OCI-LY1 (cell line): ENCODE measurements around the gene ZNF586.

ENCODE experiments used
- EZH2 ChIP-seq: fragments of 200-600 bp; sonication (generic), shearing (Covaris generic); IDR thresholded peaks from 2 replicates; pipeline ENCODE4 v1.8.0; 2017; ENCODE audit warnings: borderline replicate concordance, mixed run types, mild to moderate bottlenecking, antibody characterized with exemption, low read length, moderate library complexity, mixed read lengths
- TF ChIP-seq, protein P1 (sequence below): fragments of 200-600 bp; sonication (generic), shearing (Covaris generic); IDR thresholded peaks from 2 replicates; pipeline ENCODE4 v1.5.1; 2017; ENCODE audit warnings: mild to moderate bottlenecking, antibody characterized with exemption, low read length, moderate library complexity, mixed read lengths

- TF ChIP-seq EZH2, result no peak
- TF ChIP-seq, protein P1, sequence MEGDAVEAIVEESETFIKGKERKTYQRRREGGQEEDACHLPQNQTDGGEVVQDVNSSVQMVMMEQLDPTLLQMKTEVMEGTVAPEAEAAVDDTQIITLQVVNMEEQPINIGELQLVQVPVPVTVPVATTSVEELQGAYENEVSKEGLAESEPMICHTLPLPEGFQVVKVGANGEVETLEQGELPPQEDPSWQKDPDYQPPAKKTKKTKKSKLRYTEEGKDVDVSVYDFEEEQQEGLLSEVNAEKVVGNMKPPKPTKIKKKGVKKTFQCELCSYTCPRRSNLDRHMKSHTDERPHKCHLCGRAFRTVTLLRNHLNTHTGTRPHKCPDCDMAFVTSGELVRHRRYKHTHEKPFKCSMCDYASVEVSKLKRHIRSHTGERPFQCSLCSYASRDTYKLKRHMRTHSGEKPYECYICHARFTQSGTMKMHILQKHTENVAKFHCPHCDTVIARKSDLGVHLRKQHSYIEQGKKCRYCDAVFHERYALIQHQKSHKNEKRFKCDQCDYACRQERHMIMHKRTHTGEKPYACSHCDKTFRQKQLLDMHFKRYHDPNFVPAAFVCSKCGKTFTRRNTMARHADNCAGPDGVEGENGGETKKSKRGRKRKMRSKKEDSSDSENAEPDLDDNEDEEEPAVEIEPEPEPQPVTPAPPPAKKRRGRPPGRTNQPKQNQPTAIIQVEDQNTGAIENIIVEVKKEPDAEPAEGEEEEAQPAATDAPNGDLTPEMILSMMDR, result no peak
Observed at GRCh38 chr19:57813919-57814504, 44.5 kb downstream of the ZNF586 start.
